Measurements from ENCODE around the gene DOCK10.

DNA sequence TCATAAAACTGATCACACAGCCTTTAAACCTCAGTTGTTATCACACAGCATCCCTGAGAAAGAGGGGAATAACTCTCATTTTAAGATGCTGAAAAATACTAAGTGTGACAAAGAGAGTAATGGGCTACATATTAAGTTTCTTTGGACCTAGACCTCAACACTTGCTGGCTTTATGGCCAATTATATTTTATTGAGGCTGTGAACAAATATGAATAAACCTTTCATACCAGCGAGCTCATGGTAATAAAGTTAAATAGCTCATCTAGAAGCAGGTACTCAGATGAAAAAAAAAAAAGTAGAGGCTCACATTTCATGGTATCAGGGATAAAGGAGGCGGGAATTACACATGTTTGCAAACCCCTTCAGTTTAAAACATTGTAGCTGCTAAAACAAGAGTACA is 75.7 kb downstream of the DOCK10 start:
- TF ChIP-seq CTCF (IDR thresholded peaks at IDR 0.05; ENCODE audit: borderline replicate concordance, extremely low read depth, low read length, poor library complexity, severe bottlenecking) (no peak), EZH2 (IDR thresholded peaks at IDR 0.05; ENCODE audit: borderline replicate concordance, low read depth, low read length, severe bottlenecking) (no peak)

All from DND-41 (cell line).